ENCODE data around the gene HAUS6. TPM values are rescaled to one million over a fixed set of nuclear protein-coding genes. Genes with fewer than 3 reads are reported as not detected.
"Not testable (repeated sequence)": the region's sequence is repeated elsewhere in the genome, so short reads cannot be mapped to it uniquely, and the experiment has no call there.

HAUS6 gene
- total RNA-seq: 11.8 TPM

GRCh38 chr9:19102631-19103345, at the start of gene HAUS6:
Gene HAUS6, minus strand, starts transcription at chr9:19102904. Its CDS starts 253 bp downstream, at chr9:19102651.
- peak; percentile 98 for DNase-seq

GRCh38 chr9:19152160-19152498, 49.4 kb upstream of the HAUS6 start:
- DNase-seq: not testable (repeated sequence)

GRCh38 chr9:19151425-19152159, 48.9 kb upstream of the HAUS6 start:
- DNase-seq: no peak

- no peak for DNase-seq
These were observed 46.5 kb upstream of the HAUS6 start for GRCh38 chr9:19149230-19149629.

- no peak for DNase-seq
These were observed 45.5 kb upstream of the HAUS6 start for GRCh38 chr9:19148187-19148586.

- DNase-seq: no peak
These were observed 43.8 kb upstream of the HAUS6 start for GRCh38 chr9:19146441-19147024.

GRCh38 chr9:19145881-19146280, 43.2 kb upstream of the HAUS6 start:
- no peak for DNase-seq

- no peak for DNase-seq
These were observed 37.6 kb upstream of the HAUS6 start for GRCh38 chr9:19140259-19140658.

- DNase-seq: no peak
These were observed 35.4 kb upstream of the HAUS6 start for GRCh38 chr9:19138084-19138483.

- no peak for DNase-seq
These were observed 34.6 kb upstream of the HAUS6 start for GRCh38 chr9:19137282-19137681.

GRCh38 chr9:19136129-19136528, 33.4 kb upstream of the HAUS6 start:
- DNase-seq: no peak

GRCh38 chr9:19133549-19134345, 31.0 kb upstream of the HAUS6 start:
- DNase-seq: no peak

GRCh38 chr9:19130436-19130835, 27.7 kb upstream of the HAUS6 start:
- no peak for DNase-seq

- DNase-seq: no peak
These were observed 25.3 kb upstream of the HAUS6 start for GRCh38 chr9:19127871-19128500.

- DNase-seq: no peak
These were observed 21.7 kb upstream of the HAUS6 start for GRCh38 chr9:19124430-19124793.

GRCh38 chr9:19122490-19123042, 19.9 kb upstream of the HAUS6 start:
- no peak for DNase-seq

GRCh38 chr9:19120877-19121276, 18.2 kb upstream of the HAUS6 start:
- DNase-seq: no peak

GRCh38 chr9:19119801-19120440, 17.2 kb upstream of the HAUS6 start:
- DNase-seq: no peak

- no peak for DNase-seq
These were observed 16.5 kb upstream of the HAUS6 start for GRCh38 chr9:19119246-19119645.

- no peak for DNase-seq
These were observed 14.5 kb upstream of the HAUS6 start for GRCh38 chr9:19117039-19117716.

All from skin of body (tissue), 2 donors.